Fibroblast of skin of left biceps (primary cell): ENCODE measurements around the gene GFI1B.
"Not testable (repeated sequence)": the region's sequence is repeated elsewhere in the genome, so short reads cannot be mapped to it uniquely, and the experiment has no call there.

ENCODE experiments used
- DNase-seq, 2 experiments: peaks; one replicate each; pipeline ENCODE4 v3.0.0-alpha.2; 2013; ENCODE audit warnings: low read depth in 2 of 2

GFI1B gene

GRCh38 chr9:132990781-132991180 lies 12.3 kb downstream of the GFI1B start:
- no peak for DNase-seq

DNA sequence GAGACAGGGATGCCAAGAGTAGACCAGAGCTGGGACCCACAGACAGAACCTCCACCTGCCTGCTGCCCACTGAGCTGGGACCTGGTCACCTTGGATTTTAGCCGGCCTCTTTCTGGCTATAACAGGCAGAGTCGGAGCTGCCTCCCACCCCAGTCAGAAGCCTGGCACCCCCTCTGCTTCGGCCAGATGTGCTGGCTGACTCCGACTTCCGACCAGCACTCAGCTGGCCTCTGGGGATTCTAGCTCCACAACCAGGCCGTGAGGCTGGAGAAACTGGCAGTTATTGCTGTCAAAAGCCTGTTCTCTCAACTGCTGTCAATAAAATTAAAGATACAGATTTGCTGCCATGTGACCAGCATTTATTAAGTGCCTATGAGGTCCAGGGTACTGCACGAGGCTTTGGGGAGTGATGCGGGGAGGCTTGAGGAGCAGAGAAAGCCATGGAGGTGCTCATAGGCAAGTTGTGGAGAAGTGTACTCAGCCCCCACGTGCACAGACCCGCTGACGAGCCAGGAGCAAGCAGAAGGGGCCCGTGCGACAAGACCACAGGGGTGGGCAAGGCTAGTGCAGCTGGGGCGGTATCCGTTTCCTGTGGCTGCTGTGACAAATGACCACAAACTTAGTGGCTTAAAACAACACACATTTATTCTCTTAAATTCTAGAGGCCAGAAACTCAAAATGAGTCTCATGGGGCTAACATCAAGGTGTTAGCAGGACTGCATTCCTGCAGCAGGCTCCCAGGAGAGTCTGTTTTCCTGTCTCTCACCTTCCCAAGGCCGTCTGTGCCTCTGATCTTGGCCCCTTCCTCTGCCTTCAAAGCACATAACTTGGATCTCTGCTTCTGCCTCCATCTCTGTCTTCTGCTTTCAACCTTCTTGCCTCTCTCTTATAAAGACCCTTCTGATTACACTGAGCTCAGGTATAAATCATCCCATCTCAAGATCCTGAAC lies 13.1 kb downstream of the GFI1B start:
- no peak for DNase-seq

GRCh38 chr9:132993511-132993939 lies 15.0 kb downstream of the GFI1B start:
- DNase-seq: no peak

- no peak for DNase-seq
Measured at GRCh38 chr9:132994410-132995120, 16.1 kb downstream of the GFI1B start.

- DNase-seq: no peak
Measured at GRCh38 chr9:132995121-132995420, 16.6 kb downstream of the GFI1B start.

GRCh38 chr9:132995879-132996278 lies 17.4 kb downstream of the GFI1B start:
- no peak for DNase-seq

- no peak for DNase-seq
Measured at GRCh38 chr9:132996526-132996925, 18.0 kb downstream of the GFI1B start.

GRCh38 chr9:132997591-132997990 lies 19.1 kb downstream of the GFI1B start:
- DNase-seq: no peak

DNA sequence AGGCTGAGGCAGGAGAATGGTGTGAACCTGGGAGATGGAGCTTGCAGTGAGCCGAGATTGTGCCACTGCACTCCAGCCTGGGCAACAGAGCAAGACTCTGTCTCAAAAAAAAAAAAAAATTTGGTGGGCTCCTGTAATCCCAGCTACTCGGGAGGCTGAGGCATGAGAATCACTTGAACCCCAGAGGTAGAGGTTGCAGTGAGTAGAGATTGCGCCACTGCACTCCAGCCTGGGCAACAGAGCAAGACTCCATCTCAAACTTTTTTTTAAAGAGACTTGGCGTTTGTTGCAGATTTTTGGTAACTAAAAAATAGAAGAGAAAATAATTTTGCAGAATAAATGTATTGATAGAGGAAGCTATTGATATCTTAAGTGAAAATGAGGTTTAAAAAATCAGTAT lies 19.7 kb downstream of the GFI1B start:
- DNase-seq: not testable (repeated sequence)

GRCh38 chr9:132998831-132999635 lies 20.5 kb downstream of the GFI1B start:
- DNase-seq: no peak

DNA sequence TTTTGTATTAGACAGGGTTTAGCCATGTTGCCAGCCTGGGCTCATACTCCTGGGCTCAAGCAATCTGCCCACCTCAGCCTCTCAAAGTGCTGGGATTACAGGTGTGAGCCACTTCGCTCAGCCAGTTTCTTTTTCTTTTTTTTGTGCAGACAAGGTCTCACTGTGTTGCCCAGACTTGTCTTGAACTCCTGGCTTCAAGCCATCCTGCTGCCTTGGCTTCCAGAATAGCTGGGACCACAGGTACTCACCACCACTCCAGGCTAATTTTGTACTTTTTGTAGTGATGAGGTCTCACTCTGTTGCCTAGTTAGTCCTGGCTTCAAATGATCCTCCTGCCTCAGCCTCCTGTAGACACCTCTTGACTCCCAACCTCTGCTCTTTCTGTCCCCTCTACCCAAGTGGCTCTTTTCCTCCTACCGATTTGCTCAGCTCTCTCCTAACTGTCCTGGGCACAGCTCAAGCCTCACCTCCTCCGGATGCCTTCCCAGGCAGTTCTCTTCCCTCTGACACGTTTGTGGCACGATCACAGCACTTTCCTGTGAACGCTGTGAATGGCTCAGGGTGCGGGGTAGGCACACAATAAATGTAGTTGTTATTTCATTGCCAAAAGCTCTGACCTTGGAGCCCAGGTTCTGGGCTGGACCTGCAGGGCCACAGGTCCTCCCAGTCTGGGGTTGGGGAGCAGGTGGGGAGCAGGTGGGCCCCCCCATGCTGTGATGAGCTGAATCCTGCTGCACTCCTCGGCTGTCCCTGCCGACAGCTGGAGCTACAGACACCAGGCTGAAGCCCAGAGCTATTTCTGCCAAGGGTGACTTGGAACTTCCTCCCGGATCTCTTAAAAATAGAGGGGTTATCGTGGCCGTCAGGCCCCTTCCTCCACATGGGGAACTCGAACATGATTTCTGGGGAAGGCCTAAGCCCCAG lies 23.9 kb downstream of the GFI1B start:
- DNase-seq: no peak

DNA sequence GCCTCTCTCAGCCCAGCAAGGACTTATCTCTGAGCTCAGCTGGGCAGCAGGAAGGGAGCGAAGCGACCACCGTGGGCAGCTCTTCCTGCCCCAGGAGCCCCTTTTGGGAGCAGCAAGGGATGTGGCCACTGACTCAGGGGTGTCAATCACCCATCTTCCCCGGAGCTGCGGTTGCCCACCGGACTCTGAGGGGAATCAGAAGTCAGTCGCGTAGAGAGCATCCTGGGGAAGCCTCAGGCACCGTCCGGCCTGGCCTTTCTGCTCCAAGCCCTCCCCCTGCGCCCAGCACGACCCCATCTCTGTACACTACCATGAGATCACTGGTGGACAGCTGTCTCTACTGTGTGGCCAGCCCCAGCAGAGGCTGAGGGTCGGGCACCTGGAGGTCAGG lies 24.6 kb downstream of the GFI1B start:
- no peak for DNase-seq

GRCh38 chr9:133003671-133004090 lies 25.2 kb downstream of the GFI1B start:
- DNase-seq: no peak

DNA sequence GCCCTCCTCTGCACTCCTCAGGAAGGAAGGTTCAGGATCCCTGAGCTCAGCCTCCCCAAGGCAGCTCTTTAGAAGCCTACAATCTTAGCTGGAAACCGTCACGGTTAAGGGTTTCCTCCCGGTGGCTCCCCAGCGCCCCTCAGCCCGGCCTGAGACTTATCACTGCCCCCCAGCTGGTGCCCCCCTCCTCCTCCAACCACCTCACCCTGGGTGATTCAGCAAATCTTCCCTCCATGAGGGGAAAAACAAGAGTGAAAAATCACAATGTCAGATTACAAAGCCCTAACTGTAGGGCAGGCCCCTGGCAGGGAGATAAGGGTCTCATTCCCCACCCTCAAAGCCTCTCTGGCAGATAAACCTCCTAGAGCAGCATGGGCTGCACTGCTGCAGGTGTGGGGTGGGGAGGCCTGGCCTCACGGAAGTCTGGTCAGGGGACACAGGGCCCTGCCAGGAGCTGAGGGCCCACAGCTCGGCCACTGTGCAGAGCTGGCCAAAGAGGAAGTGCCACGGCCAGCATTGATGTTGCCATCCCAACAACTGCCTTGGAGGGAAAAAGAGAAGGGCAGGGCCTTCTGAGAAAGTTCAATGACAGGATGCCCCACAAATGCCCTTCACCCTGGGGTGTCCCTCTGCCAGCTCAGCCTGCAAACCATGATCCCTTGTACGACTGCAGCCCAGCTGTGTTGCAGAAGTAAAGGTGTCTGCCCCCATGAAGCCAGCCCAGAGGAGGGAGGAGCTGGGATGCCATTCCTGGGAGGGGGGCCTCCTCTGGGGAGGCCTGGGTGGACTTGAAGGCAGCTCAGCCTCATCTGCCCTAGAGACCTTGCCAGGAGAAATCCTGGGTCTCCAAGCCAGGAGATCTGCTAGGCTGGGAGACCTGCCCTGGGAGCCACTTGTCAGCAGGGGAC lies 25.9 kb downstream of the GFI1B start:
- no peak for DNase-seq

- no peak for DNase-seq
Measured at GRCh38 chr9:133004999-133005760, 26.7 kb downstream of the GFI1B start.

- no peak for DNase-seq
Measured at GRCh38 chr9:133005957-133006356, 27.5 kb downstream of the GFI1B start.

GRCh38 chr9:133006731-133007352 lies 28.3 kb downstream of the GFI1B start:
- no peak for DNase-seq

- no peak for DNase-seq
Measured at GRCh38 chr9:133008406-133008805, 29.9 kb downstream of the GFI1B start.

DNA sequence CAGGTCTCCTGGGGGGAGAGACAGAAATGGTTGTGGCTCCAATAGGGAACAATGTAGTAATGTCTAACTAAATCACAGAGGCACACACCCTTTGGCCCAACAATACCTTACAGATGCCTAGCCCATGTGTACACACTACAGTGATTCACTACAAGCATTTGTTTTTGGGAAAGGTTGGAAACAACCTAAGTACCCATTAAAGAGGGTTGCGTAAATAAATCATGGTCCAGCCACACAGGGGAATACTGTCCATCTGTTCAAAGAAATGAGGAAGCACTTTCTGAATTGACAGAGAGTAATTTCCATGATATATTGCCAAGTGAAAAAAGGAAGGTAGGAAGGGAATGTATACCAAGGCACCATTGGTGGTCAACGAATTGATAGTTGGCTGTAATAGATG lies 30.3 kb downstream of the GFI1B start:
- DNase-seq: no peak
